Embryonic facial prominence (tissue), 1 donor: ENCODE results near the gene AKT1.

Experiments
- DNase-seq: peaks from one replicate; pipeline ENCODE4 v3.0.0-alpha.2; 2016; ENCODE audit errors: extremely low spot score

The AKT1 gene

GRCh38 chr14:104786091-104786586 is 9.4 kb downstream of the AKT1 start:
- DNase-seq: no peak

GRCh38 chr14:104785708-104786080 is 9.9 kb downstream of the AKT1 start:
- no peak for DNase-seq

GRCh38 chr14:104784846-104785707 is 10.5 kb downstream of the AKT1 start:
- DNase-seq: no peak

- no peak for DNase-seq
Observed at GRCh38 chr14:104784218-104784568, 11.4 kb downstream of the AKT1 start.

- DNase-seq: no peak
Observed at GRCh38 chr14:104783484-104784217, 11.9 kb downstream of the AKT1 start.

GRCh38 chr14:104782808-104783139 is 12.8 kb downstream of the AKT1 start:
- no peak for DNase-seq

GRCh38 chr14:104782086-104782807 is 13.3 kb downstream of the AKT1 start:
- DNase-seq: no peak

- DNase-seq: no peak
Observed at GRCh38 chr14:104781271-104782077, 14.1 kb downstream of the AKT1 start.

GRCh38 chr14:104780513-104781030 is 15.0 kb downstream of the AKT1 start:
- no peak for DNase-seq

GRCh38 chr14:104779776-104780512 is 15.6 kb downstream of the AKT1 start:
- no peak for DNase-seq

GRCh38 chr14:104778694-104779331 is 16.7 kb downstream of the AKT1 start:
- no peak for DNase-seq

- DNase-seq: no peak
Observed at GRCh38 chr14:104777808-104778249, 17.7 kb downstream of the AKT1 start.

GRCh38 chr14:104776961-104777807 is 18.4 kb downstream of the AKT1 start:
- no peak for DNase-seq

- DNase-seq: no peak
Observed at GRCh38 chr14:104776481-104776880, 19.1 kb downstream of the AKT1 start.

- DNase-seq: no peak
Observed at GRCh38 chr14:104775073-104775489, 20.5 kb downstream of the AKT1 start.

GRCh38 chr14:104774453-104775072 is 21.0 kb downstream of the AKT1 start:
- DNase-seq: no peak

GRCh38 chr14:104773505-104774452 is 21.8 kb downstream of the AKT1 start:
- DNase-seq: no peak
